NCI-H2107 treated with DMSO at 0.1 percent for 48 hours (cell line): ENCODE measurements around the gene SCCPDH.
"Not testable (repeated sequence)": the region's sequence is repeated elsewhere in the genome, so short reads cannot be mapped to it uniquely, and the experiment has no call there.

Source experiments
- DNase-seq: peaks from one replicate; lab custom pipeline; 2025; ENCODE audit not compliant: unreplicated experiment; lab: John Stamatoyannopoulos, UW

The SCCPDH gene

GRCh38 chr1:246724016-246724730 lies at the start of gene SCCPDH:
Gene SCCPDH (plus strand): TSS chr1:246724409. CDS start chr1:246724423, 14 bp downstream.
- DNase-seq, result peak; percentile 55

GRCh38 chr1:246677842-246678241 lies 46.4 kb upstream of the SCCPDH start:
- DNase-seq, result no peak

- no peak for DNase-seq
Measured at GRCh38 chr1:246678816-246679793, 45.1 kb upstream of the SCCPDH start.

- DNase-seq, result no peak
Measured at GRCh38 chr1:246679794-246680177, 44.4 kb upstream of the SCCPDH start.

- DNase-seq, result no peak
Measured at GRCh38 chr1:246680190-246680589, 44.0 kb upstream of the SCCPDH start.

GRCh38 chr1:246680696-246681130 lies 43.5 kb upstream of the SCCPDH start:
- DNase-seq, result no peak

- peak; percentile 62 for DNase-seq
Measured at GRCh38 chr1:246681900-246682895, 42.0 kb upstream of the SCCPDH start.

- no peak for DNase-seq
Measured at GRCh38 chr1:246683521-246683920, 40.7 kb upstream of the SCCPDH start.

GRCh38 chr1:246687002-246687401 lies 37.2 kb upstream of the SCCPDH start:
- DNase-seq, result no peak

- DNase-seq, result peak; percentile 86
Measured at GRCh38 chr1:246689409-246690008, 34.7 kb upstream of the SCCPDH start.

GRCh38 chr1:246690100-246690499 lies 34.1 kb upstream of the SCCPDH start:
- no peak for DNase-seq

GRCh38 chr1:246691622-246692495 lies 32.4 kb upstream of the SCCPDH start:
- no peak for DNase-seq

GRCh38 chr1:246694213-246694895 lies 29.9 kb upstream of the SCCPDH start:
- DNase-seq, result not testable (repeated sequence)

GRCh38 chr1:246695136-246695535 lies 29.1 kb upstream of the SCCPDH start:
- no peak for DNase-seq

GRCh38 chr1:246695666-246696065 lies 28.5 kb upstream of the SCCPDH start:
- DNase-seq, result no peak

GRCh38 chr1:246698466-246699094 lies 25.6 kb upstream of the SCCPDH start:
- no peak for DNase-seq

- peak; percentile 95 for DNase-seq
Measured at GRCh38 chr1:246699095-246699735, 25.0 kb upstream of the SCCPDH start.

GRCh38 chr1:246703581-246703980 lies 20.6 kb upstream of the SCCPDH start:
- no peak for DNase-seq
